Glomerular visceral epithelial cell (primary cell): ENCODE data around the gene PRDM5.

Source experiments
- DNase-seq: peaks from one replicate; pipeline ENCODE4 v3.0.0-alpha.2; 2016; ENCODE audit errors: extremely low spot score

The PRDM5 gene

DNA sequence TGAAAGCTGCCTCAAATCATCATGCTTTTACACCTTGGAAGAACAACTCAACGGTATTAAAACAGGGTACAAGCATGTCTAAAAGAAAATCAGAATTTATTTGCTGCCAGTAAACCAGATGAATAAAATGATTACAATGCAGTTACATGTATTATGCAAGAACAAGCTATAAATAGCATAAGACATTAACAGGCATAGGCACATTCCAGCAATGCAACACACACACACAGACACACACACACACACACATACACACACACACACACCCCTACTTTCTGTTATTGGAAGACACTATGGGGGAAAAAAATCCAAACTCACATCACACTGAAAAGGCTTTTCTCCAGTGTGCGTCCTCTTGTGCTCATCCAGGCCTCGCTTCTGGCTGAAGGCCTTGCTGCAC is 212.5 kb downstream of the PRDM5 start:
- no peak for DNase-seq

DNA sequence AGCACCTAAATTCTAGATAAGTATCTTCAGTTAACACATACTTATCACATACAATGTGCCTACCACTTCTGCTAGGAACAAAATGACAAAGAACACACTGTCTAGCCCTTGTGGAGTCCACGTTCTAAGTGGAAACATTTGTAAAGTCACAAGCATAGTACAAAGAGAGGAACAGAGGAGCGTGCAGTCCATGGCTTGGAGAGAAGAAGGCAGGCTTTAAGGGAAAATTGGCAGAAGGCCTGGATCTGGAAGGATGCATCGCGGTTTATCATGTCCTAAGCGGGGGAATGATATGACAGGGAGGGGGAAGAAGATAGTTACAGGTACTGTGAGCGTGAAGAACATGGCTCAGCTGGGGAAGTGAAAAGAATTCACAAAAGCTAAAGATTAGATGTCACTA is 218.0 kb downstream of the PRDM5 start:
- no peak for DNase-seq

DNA sequence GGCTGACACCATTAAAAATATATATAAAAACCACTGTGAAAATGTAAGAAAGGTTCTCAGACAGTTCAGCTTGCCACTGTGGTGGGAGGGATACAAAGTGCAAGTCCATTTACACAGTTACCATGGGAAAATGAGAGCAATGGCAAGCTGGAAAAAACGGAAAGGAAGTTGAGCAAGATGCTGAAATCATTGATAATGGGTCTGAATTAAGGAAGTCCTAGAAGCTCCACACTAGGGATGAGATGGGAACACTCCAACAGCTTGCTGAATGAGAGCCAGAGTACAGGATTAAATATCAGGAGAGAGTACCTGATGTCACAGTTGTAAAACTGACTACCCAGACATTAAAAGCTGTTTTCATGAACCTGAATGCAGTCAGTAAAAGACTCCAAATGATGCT is 218.6 kb downstream of the PRDM5 start:
- no peak for DNase-seq

DNA sequence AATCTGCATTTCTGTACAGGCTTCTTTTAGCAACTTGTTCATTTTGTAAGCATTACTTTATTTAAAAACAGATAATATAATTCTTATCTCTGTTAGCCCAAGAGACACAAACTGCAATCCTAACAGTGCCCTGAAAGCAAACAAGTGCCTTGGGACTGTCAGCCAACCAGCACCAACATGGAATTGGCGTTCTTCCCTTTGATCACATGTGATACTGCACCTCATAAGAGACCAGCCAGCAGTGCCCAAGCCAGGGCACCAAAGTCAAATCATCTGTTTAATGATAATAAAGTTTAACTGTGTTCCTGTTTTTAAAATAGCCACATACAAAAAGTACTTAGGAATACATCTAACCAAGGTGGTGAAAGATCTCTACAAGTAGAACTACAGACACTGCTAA is 223.2 kb downstream of the PRDM5 start:
- DNase-seq = no peak

DNA sequence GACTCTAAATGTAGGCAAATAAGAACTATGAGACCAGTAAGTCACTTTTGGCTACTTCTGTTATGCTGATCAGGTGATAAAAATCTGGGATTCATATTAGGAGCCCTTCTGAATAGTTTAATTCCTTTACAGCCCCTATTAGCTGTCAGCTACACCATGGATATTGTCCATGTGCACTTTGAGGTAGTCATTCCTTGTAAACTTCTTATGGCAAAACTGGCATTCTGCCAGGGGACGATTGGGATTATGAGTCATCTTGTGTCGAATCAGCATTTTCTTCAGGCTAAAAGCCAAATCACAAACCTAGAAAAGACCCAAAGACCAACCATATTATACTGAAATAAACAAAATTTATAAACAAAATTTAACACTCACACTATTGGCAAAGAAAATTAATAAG is 227.6 kb downstream of the PRDM5 start:
- DNase-seq = peak; percentile 76

DNA sequence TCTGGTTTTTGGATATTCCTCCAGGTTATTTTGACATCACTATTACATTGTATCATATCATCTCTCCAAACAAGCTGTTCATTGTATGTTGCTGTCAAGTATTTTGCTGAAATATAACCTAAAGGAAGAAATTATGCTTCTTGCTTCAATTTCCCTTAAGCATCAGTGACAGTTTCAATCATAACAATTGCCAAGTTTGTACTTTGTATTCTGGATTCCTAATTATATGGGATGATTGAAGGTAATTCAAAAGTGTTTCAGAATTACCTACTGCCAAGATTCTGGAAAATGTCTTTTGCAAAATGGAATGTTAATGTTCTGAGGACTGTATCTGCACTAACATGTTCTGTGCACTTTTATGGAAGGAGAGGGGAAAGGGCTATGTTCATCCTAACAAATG is 228.7 kb downstream of the PRDM5 start:
- no peak for DNase-seq

DNA sequence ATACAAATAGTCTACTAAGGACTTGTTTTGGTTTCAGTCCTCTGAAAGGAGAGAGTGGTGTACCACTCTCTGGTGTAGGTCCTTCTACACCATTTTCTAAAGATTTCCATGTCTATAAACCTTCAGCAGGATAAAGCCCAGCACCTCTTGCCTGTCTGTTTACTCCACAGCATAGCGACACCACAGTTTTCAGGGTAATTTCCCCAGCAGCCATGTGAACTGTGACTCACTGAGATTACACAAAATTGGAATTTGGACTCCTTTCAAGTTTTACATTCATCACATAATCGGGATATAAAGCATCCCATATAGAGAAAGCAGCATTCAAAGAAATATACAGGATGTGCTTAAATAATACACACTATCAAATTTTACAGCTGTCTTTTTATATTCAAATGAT is 229.6 kb downstream of the PRDM5 start:
- peak; percentile 82 for DNase-seq

DNA sequence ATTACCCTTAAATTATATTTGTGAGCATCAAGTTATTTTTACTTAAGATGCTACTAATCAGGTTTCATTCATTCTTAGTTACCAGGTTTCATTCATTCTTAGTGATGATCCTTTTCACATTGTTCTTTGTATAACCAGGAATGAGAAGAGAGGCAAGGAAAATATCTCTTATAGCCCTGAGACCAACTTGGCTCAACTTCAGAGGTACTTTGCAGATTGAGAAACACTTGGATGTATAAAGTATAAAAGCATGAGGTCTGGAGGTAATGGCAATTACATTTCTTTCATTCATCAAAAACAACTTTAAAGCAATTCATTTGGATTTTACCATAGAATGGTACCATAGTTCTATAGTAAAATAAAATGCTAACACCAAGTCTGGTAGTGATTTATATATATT is 231.0 kb downstream of the PRDM5 start:
- DNase-seq = no peak

DNA sequence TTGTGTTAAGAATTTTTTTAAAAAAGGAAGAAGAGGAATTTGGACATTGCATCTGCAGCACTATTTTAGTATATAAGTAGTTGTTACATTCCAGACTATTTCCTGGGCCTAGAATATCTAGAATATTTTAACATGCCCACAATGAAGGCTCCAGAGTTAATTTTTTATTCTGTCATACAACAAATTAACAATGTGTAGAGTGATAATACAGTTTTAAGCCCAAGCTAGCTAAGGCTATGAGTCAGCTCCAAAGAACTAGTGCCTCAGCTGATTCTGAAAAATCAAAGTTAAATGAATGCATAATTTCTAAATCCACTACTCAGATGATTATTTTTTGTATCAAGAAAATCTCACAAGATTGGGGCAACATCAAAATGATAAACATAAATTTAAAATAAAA is 231.4 kb downstream of the PRDM5 start:
- DNase-seq = no peak

DNA sequence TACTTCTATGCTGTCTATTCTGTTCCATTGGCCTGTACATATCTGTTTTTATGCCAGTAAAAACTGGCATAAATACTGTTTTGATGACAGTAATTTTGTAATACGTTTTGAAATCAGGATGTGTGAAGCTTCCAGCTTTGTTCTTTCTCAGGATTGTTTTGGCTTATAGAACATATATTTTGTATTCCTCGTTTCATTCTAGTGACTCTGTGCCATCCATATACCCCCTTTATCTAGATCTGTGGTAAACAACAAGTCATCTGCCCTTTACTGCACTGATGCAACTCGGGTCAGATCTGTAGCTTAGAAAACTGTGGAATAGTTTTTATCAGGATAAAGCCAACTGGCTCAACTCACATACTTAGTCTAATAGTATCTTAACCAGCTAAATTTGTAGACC is 233.7 kb downstream of the PRDM5 start:
- no peak for DNase-seq

DNA sequence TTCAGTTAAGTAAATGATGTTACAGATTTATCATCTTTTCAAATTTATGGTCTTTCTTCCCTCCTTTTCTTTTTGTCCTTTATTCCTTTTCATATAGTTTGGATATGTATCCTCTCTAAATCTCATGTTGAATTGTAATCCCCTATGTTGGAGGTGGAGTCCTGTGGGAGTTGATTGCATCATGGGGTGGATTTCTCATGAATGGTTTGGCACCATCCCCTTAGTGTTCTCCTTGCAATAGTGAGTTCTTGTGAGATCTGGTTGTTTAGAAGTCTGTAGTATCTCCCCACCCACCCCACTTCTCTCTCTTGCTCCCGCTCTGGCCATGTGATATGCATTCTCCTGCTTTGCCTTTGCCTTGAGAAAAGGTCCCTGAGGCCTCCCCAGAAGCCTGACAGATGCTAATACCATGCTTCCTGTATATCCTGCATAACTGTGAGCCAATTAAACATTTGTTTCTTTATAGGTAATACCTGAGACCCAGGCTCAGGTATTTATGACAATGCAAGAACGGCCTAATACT is 236.7 kb downstream of the PRDM5 start:
- DNase-seq = no peak

DNA sequence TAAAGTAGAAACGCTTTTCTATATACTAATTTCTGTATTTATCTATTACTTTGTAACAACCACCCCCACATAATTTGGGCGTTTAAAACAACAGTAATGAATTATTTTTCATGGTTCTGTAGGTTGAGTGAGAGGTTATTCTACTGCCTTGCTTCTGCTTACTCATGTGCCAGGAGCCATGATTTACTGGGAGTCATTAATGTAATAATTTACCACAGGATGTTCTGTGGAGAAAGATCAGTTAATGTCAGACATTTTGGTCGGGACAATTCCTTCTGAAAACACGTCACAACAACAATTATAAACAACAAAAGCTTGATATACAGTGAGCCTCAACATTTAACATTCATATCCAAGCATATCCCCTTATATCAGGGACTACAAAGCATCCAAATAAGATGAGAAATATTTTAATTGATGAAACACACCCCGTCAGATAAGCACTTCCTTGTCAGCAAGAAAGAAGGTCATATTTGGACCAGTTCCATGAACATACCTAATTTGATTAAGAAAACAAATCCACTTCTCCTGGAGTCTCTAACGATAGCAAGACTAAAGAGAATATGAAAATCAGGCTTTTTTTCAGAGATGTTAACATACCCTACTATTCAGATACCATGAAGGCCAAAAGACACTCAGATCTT is 238.5 kb downstream of the PRDM5 start:
- DNase-seq = peak; percentile 30

DNA sequence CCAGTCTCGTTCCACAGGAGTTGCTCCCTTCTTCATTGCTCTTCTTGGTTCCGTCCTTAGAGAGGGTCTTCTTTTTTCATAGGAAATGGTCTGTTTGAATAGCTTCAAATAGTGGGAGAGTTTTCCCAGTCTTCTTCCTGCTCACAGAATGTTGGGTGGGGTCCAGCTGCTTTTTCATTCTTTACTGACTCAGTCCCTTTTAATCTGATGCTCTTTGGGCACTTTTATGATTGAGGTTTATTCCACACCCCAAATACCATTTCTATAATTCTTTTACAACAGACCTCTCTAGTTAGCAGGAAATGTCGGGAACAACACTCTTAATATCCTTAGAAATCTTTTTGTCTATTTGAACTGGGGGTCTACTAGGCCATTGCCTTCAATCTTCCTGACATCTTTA is 239.5 kb downstream of the PRDM5 start:
- no peak for DNase-seq

DNA sequence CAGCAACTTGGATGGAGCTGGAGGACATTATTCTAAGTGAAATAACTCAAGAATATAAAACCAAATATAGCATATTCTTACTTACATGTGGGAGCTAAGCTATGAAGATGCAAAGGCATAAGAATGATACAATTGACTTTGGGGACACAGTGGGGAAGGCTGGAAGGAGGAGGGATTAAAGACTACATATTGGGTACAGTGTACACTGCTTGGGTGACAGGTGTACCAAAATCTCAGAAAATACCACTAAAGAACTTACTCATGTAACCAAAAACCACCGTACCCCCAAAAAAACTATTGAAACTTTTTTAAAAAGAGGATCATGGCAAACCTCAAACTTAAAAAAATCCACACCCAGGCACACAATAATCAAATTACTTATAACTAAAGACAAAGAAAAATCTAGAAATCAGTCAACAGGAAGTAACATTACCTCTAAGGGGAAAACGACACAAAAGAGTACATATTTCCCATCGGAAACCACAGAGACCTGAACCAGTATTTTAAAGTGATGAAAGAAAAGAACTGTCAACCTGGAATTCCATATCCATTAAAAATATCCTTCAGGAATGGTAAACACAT is 241.8 kb downstream of the PRDM5 start:
- DNase-seq = no peak

DNA sequence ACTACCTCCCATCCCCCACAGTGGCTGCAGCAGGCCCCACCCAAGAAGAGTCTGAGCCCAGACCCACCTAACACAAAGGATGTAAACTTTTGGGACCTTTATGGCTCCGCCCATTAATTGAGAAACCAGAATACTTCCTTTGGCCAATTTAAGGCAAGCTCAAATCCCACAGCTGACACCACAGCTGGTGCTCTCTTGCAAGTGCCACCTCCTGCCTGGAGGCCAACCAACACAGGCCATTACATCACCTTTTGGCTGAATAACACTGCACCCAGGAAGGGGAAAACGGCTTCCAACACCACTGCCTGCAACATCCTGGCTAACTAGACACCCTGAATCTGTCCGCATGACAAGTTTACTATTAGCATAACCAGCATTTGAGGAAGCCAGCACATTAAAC is 248.8 kb downstream of the PRDM5 start:
- DNase-seq = no peak

DNA sequence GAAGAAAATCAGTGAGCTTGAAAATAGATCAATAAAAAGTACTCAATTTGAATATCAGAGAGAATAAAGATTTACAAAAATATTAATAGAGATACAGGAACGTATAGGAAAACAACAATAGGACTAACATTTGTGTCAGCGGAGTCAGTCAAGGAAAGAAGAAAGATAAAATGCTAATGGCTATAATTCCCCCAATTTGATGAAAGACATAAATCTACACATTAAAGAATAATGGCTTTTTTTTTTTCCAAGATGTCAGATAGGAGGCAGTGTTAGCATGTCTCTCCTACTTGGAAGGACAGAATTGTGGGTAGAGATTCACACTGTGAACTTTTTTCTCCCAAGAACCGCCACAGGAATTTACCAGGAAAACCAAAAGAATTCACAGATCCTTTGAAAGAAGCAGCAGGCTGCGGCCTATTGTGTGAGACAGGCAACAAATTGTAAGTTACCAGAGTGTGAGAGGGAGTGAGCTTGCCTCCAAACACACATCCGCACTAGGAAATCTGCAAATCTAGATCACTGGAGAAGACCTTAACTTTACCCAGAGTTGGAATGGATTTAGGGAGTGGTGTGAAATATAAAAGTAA is 249.9 kb downstream of the PRDM5 start:
- peak; percentile 37 for DNase-seq

DNA sequence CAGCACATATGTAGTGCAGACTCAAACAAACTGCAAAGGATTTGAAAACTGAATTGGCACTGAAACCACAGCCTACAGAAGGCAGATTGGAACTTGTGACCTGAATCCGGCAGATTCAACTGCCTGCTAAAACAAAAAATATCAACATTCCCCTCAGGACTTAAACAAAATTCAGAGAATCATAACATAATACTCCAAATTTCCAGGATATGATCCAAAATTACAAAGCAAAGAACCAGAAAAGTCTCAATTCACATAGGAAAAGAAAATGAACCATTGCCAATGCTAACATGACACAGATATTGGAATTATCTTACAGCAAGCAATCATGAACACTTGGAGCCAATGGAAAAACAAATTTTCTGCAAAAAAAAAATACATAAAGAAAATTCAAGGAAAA is 250.4 kb downstream of the PRDM5 start:
- no peak for DNase-seq

DNA sequence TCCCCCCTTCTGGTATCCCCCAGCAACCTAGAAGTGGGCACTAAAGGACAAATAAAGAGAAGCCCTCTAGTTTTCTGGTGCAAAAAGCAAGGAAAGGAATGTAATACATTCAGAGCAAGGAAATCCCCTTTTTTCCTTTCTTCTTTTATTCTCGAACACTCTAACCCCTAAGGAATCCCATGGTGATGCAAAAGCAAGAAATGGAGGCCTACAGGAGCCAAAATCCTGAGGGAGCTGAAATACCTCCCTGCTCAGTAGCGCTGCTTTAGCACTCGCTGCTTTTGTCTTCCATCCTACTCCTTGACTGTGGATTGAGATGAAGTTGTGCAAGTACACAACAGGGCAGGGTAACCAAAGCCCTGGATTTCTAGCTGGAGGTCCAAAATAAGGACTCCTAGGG is 251.0 kb downstream of the PRDM5 start:
- DNase-seq = no peak

DNA sequence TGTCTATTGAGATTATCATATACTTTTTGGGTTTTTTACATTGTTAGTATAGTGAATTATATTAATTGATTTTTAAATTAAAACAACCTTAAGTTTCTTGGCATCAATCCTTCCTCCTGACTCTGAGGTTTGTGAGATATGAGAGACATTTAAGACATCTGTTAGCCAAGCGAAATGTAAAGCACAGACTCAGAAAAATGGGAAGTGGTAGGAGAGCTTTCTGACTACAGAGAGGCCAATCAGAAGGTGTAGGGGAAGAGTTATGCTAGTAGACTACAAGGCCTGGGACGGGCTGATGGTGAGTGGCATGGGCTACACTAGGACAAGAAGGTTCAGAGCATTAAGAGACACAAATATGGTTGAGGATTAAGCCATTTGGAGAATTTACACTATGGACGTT is 255.4 kb downstream of the PRDM5 start:
- DNase-seq = no peak

DNA sequence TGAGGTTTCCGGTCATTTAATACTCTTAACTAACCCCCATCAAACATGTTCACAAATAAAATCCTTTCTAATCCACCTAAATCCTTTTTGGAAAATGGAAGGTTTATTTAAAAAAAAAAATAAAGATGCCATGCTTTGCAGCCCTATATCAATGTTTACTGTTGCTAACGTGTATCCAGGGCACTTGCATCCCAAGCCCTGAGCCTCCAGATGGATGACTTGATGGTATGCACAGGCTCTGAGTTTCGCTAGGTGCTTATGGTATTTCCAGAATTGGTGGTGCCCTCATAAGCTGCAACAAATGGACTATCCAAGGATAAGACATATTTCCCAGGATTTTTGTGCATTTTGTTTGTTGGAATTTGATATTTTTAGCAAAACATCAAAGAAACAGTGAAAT is 257.7 kb downstream of the PRDM5 start:
- DNase-seq = no peak

DNA sequence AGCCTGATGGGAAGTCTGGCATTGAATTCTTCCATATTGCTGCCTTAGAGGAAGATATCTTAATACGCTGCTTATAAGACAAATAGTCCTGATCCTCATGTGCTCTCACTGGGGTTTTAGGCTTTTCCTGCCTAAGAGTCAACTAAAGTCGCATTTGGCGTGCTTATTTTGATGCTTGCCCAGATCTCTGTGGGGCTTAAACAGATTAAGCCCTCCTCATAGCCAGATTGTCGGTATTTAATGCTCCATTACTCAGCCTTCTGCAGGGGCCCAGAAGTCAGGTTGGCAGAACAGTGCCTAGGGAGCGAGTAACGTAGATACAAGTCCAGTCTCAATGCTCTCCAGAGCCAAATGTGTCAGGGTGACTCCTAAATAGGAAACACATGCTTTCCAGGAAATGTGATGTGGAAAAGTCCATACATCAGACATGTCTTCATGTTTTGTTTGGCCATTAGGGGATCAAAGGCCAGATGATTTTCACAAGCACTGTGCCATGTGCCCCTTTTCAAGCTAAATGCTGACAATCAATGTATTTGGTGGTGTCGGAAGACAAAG is 262.8 kb downstream of the PRDM5 start:
- DNase-seq = no peak

DNA sequence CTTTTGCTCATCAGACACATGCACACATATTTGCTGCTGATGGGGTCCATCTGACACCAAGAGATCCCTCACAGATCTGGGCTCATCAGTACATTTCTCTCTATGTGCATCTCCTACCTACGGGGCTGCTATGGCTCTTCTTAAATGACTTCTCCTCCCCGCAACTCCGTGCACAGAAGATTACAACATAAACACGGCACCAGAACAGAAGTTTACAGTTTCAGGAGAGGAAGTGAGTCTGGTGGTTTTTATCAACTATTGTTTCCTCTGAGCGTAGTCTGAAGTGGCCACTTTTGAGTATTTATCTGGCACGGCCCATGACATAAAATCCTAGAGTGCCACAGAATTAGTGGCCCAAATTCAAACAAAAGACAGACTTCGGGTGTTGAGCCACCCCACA is 263.8 kb downstream of the PRDM5 start:
- DNase-seq = no peak
